GM23338 (cell line): ENCODE data around the gene CREBL2. TPM values are rescaled to one million over a fixed set of nuclear protein-coding genes. Genes with fewer than 3 reads are reported as not detected.

Experiments
- ATAC-seq: fragments of 200-7000 bp; cut with Tn5 transposase; 3 replicates; pipeline ENCODE4 v1.9.1; 2020
- DNase-seq: peaks from one replicate; pipeline ENCODE4 v3.0.0-alpha.2; 2015; ENCODE audit warnings: low spot score
- H2AFZ ChIP-seq: fragments of 200-600 bp; sonication (generic); 2 replicates; pipeline ENCODE4 v1.8.0; 2016; ENCODE audit warnings: antibody characterized with exemption, mild to moderate bottlenecking, moderate library complexity
- H3F3A ChIP-seq: fragments of 200-600 bp; sonication (generic); replicated peaks from 2 replicates; pipeline ENCODE4 v1.8.0; 2017; ENCODE audit warnings: antibody characterized with exemption, mixed run types, low read depth
- H3K27ac ChIP-seq: fragments of 200-600 bp; sonication (generic); 2 replicates; pipeline ENCODE4 v1.6.1; 2016; ENCODE audit warnings: low read depth
- H3K27me3 ChIP-seq: fragments of 200-600 bp; sonication (generic); 2 replicates; pipeline ENCODE4 v1.8.0; 2016; ENCODE audit warnings: mild to moderate bottlenecking, mixed run types, moderate library complexity; ENCODE audit not compliant: insufficient read depth
- H3K36me3 ChIP-seq: fragments of 200-600 bp; sonication (generic); 2 replicates; pipeline ENCODE4 v1.8.0; 2016; ENCODE audit warnings: mild to moderate bottlenecking; ENCODE audit not compliant: insufficient read depth
- H3K4me1 ChIP-seq: fragments of 200-600 bp; sonication (generic); 2 replicates; pipeline ENCODE4 v1.8.0; 2016; ENCODE audit warnings: mild to moderate bottlenecking, moderate library complexity; ENCODE audit not compliant: insufficient read depth
- H3K4me2 ChIP-seq: fragments of 200-600 bp; sonication (generic); 2 replicates; pipeline ENCODE4 v1.7.1; 2017; ENCODE audit warnings: mixed run types
- H3K4me3 ChIP-seq: fragments of 200-600 bp; sonication (generic); 2 replicates; pipeline ENCODE4 v1.6.1; 2016; ENCODE audit warnings: mixed run types
- H3K79me2 ChIP-seq: fragments of 200-600 bp; sonication (generic); replicated peaks from 2 replicates; pipeline ENCODE4 v1.8.0; 2017; ENCODE audit warnings: mild to moderate bottlenecking; ENCODE audit not compliant: insufficient read depth
- H3K9me2 ChIP-seq: fragments of 200-600 bp; sonication (generic); 2 replicates; pipeline ENCODE4 v1.8.0; 2017; ENCODE audit not compliant: insufficient read depth
- H4K20me1 ChIP-seq: fragments of 200-600 bp; sonication (generic); replicated peaks from 2 replicates; pipeline ENCODE4 v1.8.0; 2017; ENCODE audit warnings: mild to moderate bottlenecking; ENCODE audit not compliant: insufficient read depth
- H3K27ac Mint-ChIP-seq: 2 replicates; pipeline ENCODE4 v1.8.0; 2020; ENCODE audit warnings: inconsistent platforms, mild to moderate bottlenecking, moderate library complexity, mixed read lengths
- H3K27me3 Mint-ChIP-seq: 3 replicates; pipeline ENCODE4 v1.8.0; 2022; ENCODE audit warnings: low read depth, mild to moderate bottlenecking, moderate library complexity, mixed read lengths, inconsistent platforms; ENCODE audit not compliant: insufficient read depth, poor library complexity
- H3K36me3 Mint-ChIP-seq: 3 replicates; pipeline ENCODE4 v1.8.0; 2021; ENCODE audit warnings: low read depth, mild to moderate bottlenecking, inconsistent platforms, moderate library complexity, mixed read lengths
- H3K4me1 Mint-ChIP-seq: 3 replicates; pipeline ENCODE4 v1.8.0; 2020; ENCODE audit warnings: mild to moderate bottlenecking, inconsistent platforms, mixed read lengths
- H3K4me3 Mint-ChIP-seq: 3 replicates; pipeline ENCODE4 v1.8.0; 2021; ENCODE audit warnings: moderate library complexity, mild to moderate bottlenecking, inconsistent platforms, mixed read lengths
- H3K9me3 Mint-ChIP-seq: 3 replicates; pipeline ENCODE4 v1.8.0; 2020; ENCODE audit warnings: moderate library complexity, mild to moderate bottlenecking, inconsistent platforms, mixed read lengths
- CREB1 ChIP-seq: fragments of 250-450 bp; sonication (Bioruptor Pico); IDR thresholded peaks from 2 replicates; pipeline ENCODE4 v1.5.0; 2020; ENCODE audit warnings: low read depth, mild to moderate bottlenecking, moderate library complexity
- EZH2 ChIP-seq: fragments of 200-600 bp; sonication (generic); IDR thresholded peaks from one replicate; pipeline ENCODE4 v1.8.0; 2017; ENCODE audit warnings: antibody characterized with exemption, mild to moderate bottlenecking, low read depth; ENCODE audit not compliant: unreplicated experiment
- EZH2phosphoT487 ChIP-seq: fragments of 200-600 bp; sonication (generic); IDR thresholded peaks from one replicate; pipeline ENCODE4 v1.8.1; 2018; ENCODE audit warnings: antibody characterized with exemption; ENCODE audit not compliant: unreplicated experiment
- JUNB ChIP-seq: IDR thresholded peaks from one replicate; pipeline ENCODE4 v1.6.1; 2016; ENCODE audit warnings: antibody characterized with exemption; ENCODE audit not compliant: unreplicated experiment
- NANOG ChIP-seq: IDR thresholded peaks from 2 replicates; pipeline ENCODE4 v1.6.1; 2016; ENCODE audit warnings: antibody characterized with exemption, borderline replicate concordance
- POLR2AphosphoS5 ChIP-seq: IDR thresholded peaks from 2 replicates; pipeline ENCODE4 v1.6.1; 2016; ENCODE audit warnings: antibody characterized with exemption, low read depth
- STAT1 ChIP-seq: IDR thresholded peaks from one replicate; pipeline ENCODE4 v1.6.1; 2016; ENCODE audit warnings: antibody characterized with exemption; ENCODE audit not compliant: unreplicated experiment
- ZNF114 ChIP-seq: fragments of 250-450 bp; sonication (Bioruptor Pico); IDR thresholded peaks from 2 replicates; pipeline ENCODE4 v1.5.0; 2020; ENCODE audit warnings: mild to moderate bottlenecking, moderate library complexity
- ZNF331 ChIP-seq: fragments of 250-450 bp; sonication (Bioruptor Pico); IDR thresholded peaks from 2 replicates; pipeline ENCODE4 v1.5.0; 2020; ENCODE audit warnings: low read depth, mild to moderate bottlenecking, moderate library complexity
- polyA plus RNA-seq: library from polyadenylated mRNA; unstranded; fragments of >200 nt; fragmentation: Nextera tagmentation; extraction: Ambion mirVana; gene quantifications from 2 replicates; pipeline ENCODE4 v1.2.1, GENCODE V29; 2016
- total RNA-seq: library from RNA; depleted of rRNA; stranded (reverse); fragments of >200 nt; shearing (Covaris generic); gene quantifications from 2 replicates; pipeline ENCODE4 v1.2.3, GENCODE V29; 2014
- TF ChIP-seq, protein P1 (sequence below), 2 experiments: fragments of 200-600 bp in 1 of 2; sonication (generic) in 1 of 2; conservative IDR thresholded peaks; 2 replicates each; pipeline versions ENCODE4 v1.5.1 to v1.6.1; 2016 to 2017; ENCODE audit warnings: antibody characterized with exemption in 2 of 2, low read depth in 2 of 2, mild to moderate bottlenecking in 2 of 2, moderate library complexity in 1 of 2
- TF ChIP-seq, protein P2 (sequence below): IDR thresholded peaks from one replicate; pipeline ENCODE4 v1.6.1; 2018; ENCODE audit warnings: antibody characterized with exemption; ENCODE audit not compliant: unreplicated experiment
- TF ChIP-seq, protein P3 (sequence below): IDR thresholded peaks from 2 replicates; pipeline ENCODE4 v1.6.1; 2016; ENCODE audit warnings: antibody characterized with exemption
- TF ChIP-seq, protein P4 (sequence below): fragments of 250-450 bp; sonication (Bioruptor Pico); IDR thresholded peaks from 2 replicates; pipeline ENCODE4 v1.5.0; 2020; ENCODE audit warnings: mild to moderate bottlenecking, moderate library complexity

CREBL2 gene
- total and polyA plus RNA-seq, 2 experiments from 2014 or later = 9.0 to 21.6 TPM

DNA sequence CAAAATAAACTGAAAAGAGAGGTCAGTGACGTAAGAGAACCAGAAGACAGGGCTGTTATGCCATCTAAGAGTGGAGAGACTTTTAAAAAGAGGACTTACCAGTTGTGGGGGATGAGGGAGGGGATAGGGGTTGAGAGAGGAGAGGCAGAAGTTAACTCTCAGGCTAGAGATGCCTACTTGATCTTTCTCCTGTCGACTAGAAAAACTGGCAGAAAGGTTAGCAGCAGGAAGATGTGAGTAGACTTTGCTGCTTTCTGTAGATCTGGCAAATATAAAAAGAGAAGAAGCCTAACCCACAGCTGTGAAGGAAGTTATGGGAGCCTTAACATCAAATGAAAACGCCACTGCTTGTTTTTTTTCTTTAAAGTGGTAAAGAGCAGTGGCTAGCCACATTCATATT is 10.7 kb downstream of the CREBL2 start:
- ATAC-seq = no peak
- H3K27me3 Mint-ChIP-seq = peaks cover 9% of the 10 kb centered on the region
- no peak overlapping the region for H3K27ac Mint-ChIP-seq
- H3F3A ChIP-seq = no peaks in the 10 kb centered on the region
- H3K27me3 ChIP-seq = no peaks in the 10 kb centered on the region
- no peak overlapping the region for H3K4me3 ChIP-seq
- peaks cover 3% of the 10 kb centered on the region; the same call in 1 of the 2 replicates for H3K79me2 ChIP-seq
- peaks cover 2% of the 10 kb centered on the region; the same call in 2 of the 3 replicates for H3K4me1 Mint-ChIP-seq
- DNase-seq = no peak
- H3K4me2 ChIP-seq = no peak overlapping the region
- H3K36me3 Mint-ChIP-seq = peaks cover 40% of the 10 kb centered on the region
- H3K27ac ChIP-seq = no peak overlapping the region
- no peak for TF ChIP-seq EZH2phosphoT487
- TF ChIP-seq NANOG = no peak
- TF ChIP-seq, protein P1, sequence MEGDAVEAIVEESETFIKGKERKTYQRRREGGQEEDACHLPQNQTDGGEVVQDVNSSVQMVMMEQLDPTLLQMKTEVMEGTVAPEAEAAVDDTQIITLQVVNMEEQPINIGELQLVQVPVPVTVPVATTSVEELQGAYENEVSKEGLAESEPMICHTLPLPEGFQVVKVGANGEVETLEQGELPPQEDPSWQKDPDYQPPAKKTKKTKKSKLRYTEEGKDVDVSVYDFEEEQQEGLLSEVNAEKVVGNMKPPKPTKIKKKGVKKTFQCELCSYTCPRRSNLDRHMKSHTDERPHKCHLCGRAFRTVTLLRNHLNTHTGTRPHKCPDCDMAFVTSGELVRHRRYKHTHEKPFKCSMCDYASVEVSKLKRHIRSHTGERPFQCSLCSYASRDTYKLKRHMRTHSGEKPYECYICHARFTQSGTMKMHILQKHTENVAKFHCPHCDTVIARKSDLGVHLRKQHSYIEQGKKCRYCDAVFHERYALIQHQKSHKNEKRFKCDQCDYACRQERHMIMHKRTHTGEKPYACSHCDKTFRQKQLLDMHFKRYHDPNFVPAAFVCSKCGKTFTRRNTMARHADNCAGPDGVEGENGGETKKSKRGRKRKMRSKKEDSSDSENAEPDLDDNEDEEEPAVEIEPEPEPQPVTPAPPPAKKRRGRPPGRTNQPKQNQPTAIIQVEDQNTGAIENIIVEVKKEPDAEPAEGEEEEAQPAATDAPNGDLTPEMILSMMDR (conservative IDR thresholded peaks at IDR 0.05; ENCODE audit: low read depth in 2 of 2) = no peak
- no peak for TF ChIP-seq POLR2AphosphoS5
- TF ChIP-seq, protein P2, sequence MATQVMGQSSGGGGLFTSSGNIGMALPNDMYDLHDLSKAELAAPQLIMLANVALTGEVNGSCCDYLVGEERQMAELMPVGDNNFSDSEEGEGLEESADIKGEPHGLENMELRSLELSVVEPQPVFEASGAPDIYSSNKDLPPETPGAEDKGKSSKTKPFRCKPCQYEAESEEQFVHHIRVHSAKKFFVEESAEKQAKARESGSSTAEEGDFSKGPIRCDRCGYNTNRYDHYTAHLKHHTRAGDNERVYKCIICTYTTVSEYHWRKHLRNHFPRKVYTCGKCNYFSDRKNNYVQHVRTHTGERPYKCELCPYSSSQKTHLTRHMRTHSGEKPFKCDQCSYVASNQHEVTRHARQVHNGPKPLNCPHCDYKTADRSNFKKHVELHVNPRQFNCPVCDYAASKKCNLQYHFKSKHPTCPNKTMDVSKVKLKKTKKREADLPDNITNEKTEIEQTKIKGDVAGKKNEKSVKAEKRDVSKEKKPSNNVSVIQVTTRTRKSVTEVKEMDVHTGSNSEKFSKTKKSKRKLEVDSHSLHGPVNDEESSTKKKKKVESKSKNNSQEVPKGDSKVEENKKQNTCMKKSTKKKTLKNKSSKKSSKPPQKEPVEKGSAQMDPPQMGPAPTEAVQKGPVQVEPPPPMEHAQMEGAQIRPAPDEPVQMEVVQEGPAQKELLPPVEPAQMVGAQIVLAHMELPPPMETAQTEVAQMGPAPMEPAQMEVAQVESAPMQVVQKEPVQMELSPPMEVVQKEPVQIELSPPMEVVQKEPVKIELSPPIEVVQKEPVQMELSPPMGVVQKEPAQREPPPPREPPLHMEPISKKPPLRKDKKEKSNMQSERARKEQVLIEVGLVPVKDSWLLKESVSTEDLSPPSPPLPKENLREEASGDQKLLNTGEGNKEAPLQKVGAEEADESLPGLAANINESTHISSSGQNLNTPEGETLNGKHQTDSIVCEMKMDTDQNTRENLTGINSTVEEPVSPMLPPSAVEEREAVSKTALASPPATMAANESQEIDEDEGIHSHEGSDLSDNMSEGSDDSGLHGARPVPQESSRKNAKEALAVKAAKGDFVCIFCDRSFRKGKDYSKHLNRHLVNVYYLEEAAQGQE = no peak
- TF ChIP-seq, protein P3, sequence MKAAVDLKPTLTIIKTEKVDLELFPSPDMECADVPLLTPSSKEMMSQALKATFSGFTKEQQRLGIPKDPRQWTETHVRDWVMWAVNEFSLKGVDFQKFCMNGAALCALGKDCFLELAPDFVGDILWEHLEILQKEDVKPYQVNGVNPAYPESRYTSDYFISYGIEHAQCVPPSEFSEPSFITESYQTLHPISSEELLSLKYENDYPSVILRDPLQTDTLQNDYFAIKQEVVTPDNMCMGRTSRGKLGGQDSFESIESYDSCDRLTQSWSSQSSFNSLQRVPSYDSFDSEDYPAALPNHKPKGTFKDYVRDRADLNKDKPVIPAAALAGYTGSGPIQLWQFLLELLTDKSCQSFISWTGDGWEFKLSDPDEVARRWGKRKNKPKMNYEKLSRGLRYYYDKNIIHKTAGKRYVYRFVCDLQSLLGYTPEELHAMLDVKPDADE = no peak
- TF ChIP-seq ZNF331 (CRISPR knock-in tag) = no peak
- TF ChIP-seq JUNB = no peak
- TF ChIP-seq EZH2 = no peak
- no peak for TF ChIP-seq ZNF114 (CRISPR knock-in tag)
- TF ChIP-seq, protein P4, sequence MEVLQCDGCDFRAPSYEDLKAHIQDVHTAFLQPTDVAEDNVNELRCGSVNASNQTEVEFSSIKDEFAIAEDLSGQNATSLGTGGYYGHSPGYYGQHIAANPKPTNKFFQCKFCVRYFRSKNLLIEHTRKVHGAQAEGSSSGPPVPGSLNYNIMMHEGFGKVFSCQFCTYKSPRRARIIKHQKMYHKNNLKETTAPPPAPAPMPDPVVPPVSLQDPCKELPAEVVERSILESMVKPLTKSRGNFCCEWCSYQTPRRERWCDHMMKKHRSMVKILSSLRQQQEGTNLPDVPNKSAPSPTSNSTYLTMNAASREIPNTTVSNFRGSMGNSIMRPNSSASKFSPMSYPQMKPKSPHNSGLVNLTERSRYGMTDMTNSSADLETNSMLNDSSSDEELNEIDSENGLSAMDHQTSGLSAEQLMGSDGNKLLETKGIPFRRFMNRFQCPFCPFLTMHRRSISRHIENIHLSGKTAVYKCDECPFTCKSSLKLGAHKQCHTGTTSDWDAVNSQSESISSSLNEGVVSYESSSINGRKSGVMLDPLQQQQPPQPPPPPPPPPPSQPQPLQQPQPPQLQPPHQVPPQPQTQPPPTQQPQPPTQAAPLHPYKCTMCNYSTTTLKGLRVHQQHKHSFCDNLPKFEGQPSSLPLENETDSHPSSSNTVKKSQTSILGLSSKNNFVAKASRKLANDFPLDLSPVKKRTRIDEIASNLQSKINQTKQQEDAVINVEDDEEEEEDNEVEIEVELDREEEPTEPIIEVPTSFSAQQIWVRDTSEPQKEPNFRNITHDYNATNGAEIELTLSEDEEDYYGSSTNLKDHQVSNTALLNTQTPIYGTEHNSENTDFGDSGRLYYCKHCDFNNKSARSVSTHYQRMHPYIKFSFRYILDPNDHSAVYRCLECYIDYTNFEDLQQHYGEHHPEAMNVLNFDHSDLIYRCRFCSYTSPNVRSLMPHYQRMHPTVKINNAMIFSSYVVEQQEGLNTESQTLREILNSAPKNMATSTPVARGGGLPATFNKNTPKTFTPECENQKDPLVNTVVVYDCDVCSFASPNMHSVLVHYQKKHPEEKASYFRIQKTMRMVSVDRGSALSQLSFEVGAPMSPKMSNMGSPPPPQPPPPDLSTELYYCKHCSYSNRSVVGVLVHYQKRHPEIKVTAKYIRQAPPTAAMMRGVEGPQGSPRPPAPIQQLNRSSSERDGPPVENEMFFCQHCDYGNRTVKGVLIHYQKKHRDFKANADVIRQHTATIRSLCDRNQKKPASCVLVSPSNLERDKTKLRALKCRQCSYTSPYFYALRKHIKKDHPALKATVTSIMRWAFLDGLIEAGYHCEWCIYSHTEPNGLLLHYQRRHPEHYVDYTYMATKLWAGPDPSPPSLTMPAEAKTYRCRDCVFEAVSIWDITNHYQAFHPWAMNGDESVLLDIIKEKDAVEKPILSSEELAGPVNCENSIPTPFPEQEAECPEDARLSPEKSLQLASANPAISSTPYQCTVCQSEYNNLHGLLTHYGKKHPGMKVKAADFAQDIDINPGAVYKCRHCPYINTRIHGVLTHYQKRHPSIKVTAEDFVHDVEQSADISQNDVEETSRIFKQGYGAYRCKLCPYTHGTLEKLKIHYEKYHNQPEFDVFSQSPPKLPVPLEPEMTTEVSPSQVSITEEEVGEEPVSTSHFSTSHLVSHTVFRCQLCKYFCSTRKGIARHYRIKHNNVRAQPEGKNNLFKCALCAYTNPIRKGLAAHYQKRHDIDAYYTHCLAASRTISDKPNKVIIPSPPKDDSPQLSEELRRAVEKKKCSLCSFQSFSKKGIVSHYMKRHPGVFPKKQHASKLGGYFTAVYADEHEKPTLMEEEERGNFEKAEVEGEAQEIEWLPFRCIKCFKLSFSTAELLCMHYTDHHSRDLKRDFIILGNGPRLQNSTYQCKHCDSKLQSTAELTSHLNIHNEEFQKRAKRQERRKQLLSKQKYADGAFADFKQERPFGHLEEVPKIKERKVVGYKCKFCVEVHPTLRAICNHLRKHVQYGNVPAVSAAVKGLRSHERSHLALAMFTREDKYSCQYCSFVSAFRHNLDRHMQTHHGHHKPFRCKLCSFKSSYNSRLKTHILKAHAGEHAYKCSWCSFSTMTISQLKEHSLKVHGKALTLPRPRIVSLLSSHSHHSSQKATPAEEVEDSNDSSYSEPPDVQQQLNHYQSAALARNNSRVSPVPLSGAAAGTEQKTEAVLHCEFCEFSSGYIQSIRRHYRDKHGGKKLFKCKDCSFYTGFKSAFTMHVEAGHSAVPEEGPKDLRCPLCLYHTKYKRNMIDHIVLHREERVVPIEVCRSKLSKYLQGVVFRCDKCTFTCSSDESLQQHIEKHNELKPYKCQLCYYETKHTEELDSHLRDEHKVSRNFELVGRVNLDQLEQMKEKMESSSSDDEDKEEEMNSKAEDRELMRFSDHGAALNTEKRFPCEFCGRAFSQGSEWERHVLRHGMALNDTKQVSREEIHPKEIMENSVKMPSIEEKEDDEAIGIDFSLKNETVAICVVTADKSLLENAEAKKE = no peak
- no peak for TF ChIP-seq CREB1 (CRISPR knock-in tag)
- TF ChIP-seq STAT1 = no peak
- no peaks in the 10 kb centered on the region for H3K36me3 ChIP-seq
- no peak overlapping the region for H3K4me3 Mint-ChIP-seq
- no peaks in the 10 kb centered on the region for H3K4me1 ChIP-seq
- H3K9me3 Mint-ChIP-seq = peaks cover 12% of the 10 kb centered on the region
- H4K20me1 ChIP-seq = no peaks in the 10 kb centered on the region
- no peaks in the 10 kb centered on the region for H3K9me2 ChIP-seq
- no peak overlapping the region for H2AFZ ChIP-seq
